ENCODE results near the gene NPEPPS. TPM values are rescaled to one million over a fixed set of nuclear protein-coding genes. Genes with fewer than 3 reads are reported as not detected.
"Not testable (repeated sequence)": the region's sequence is repeated elsewhere in the genome, so short reads cannot be mapped to it uniquely, and the experiment has no call there.

Gene NPEPPS
- total and polyA plus RNA-seq, 2 donors (not counting 3 experiments of a cell fraction or from before 2014, with no cell fraction given), result 69.2 to 102 TPM

DNA sequence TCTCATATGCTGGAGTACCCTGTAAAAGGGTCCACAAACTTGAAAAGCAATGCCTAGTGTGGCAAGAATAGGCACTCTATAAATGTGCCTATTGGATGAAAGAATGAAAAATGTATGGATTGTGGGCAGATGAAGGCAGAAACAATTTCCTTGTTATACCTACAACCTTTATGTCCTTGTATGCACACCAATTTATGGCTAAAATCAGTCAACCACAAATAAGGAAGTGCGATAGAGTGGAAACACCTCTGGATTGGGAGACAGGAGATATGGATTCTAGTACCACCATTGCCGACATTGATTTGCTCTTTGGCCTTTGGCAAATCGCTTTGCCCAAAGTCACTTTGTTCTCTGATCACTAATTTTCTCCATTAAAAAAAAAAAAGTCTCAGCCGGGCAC is 31.4 kb upstream of the NPEPPS start:
- FAIRE-seq, result not testable (repeated sequence)
- CTCF ChIA-PET, result interaction anchor here (1.7 kb wide), 1 partner anchor 116 kb away, joined by 31 read pairs; no protein-coding TSS in a partner anchor

GRCh38 chr17:47500620-47501019 is 30.3 kb upstream of the NPEPPS start:
- H3K9me3 ChIP-seq (replicated peaks; ENCODE audit: control insufficient read depth, insufficient read depth, low read length); BruUV-seq (replicated peaks); H3K36me3 ChIP-seq (ENCODE audit: control insufficient read depth in 2 of 2, extremely low read depth in 1 of 2, insufficient read depth in 2 of 2, low read length in 2 of 2); H3K27ac ChIP-seq (ENCODE audit: insufficient read depth, low read depth, low read length); H3K27me3 ChIP-seq (ENCODE audit: control insufficient read depth in 2 of 2, insufficient read depth in 2 of 2, low read length in 2 of 2); H2AFZ ChIP-seq (ENCODE audit: low read depth, low read length); H3K4me3 ChIP-seq (replicated peaks in 1 of 3; ENCODE audit: insufficient read depth in 1 of 3, low read depth in 1 of 3, low read length in 3 of 3); H4K20me1 ChIP-seq (replicated peaks; ENCODE audit: control insufficient read depth, extremely low read depth, insufficient read depth, low read length); H3K9me1 ChIP-seq (replicated peaks; ENCODE audit: control insufficient read depth, extremely low read depth, insufficient read depth, low read length); H3K9ac ChIP-seq (replicated peaks; ENCODE audit: extremely low read depth, insufficient read depth, low read length); H3K79me2 ChIP-seq (ENCODE audit: control insufficient read depth, insufficient read depth, low read length); H3K4me2 ChIP-seq (ENCODE audit: insufficient read depth, low read length); dilution Hi-C loops (cut with MboI; ENCODE audit: extremely low pct_ligation_motif_present, low sequenced_read_pairs): not testable (repeated sequence)
- ChIA-PET CTCF (interaction anchor here (0.6 to 1.7 kb wide), 7 partner anchors 42 to 415 kb away, joined by 3 to 31 read pairs (median 4); no protein-coding TSS in a partner anchor), POLR2A (interaction anchor here (0.7 kb wide), 1 partner anchor 67 kb away, joined by 3 read pairs; no protein-coding TSS in a partner anchor)
- DNase-seq (ENCODE audit: low read depth, low spot score), result peak; percentile 32
- intact Hi-C loops (cut with micrococcal nuclease), result loop anchor here (2.0 kb wide), 1 partner anchor 114 kb away; no protein-coding TSS in a partner anchor
- TF ChIP-seq CTCF (IDR thresholded peaks at IDR 0.05; ENCODE audit: extremely low read depth in 1 of 2, insufficient read depth in 1 of 2, low read depth in 1 of 2, low read length in 2 of 2), result peak; percentile 21 to 30
- peaks cover 12% of the 10 kb centered on the region for H3K4me1 ChIP-seq (ENCODE audit: control insufficient read depth, extremely low read depth, insufficient read depth, low read length)
- peak; percentile 85 for FAIRE-seq

More for the DNA sequence above, 31.4 kb upstream of the NPEPPS start:
- H3K27me3 ChIP-seq (ENCODE audit: control insufficient read depth in 2 of 2, insufficient read depth in 2 of 2, low read length in 2 of 2); H3K79me2 ChIP-seq (ENCODE audit: control insufficient read depth, insufficient read depth, low read length); H3K9me1 ChIP-seq (replicated peaks; ENCODE audit: control insufficient read depth, extremely low read depth, insufficient read depth, low read length); H3K9me3 ChIP-seq (replicated peaks; ENCODE audit: control insufficient read depth, insufficient read depth, low read length); H3K4me2 ChIP-seq (ENCODE audit: insufficient read depth, low read length); H4K20me1 ChIP-seq (replicated peaks; ENCODE audit: control insufficient read depth, extremely low read depth, insufficient read depth, low read length); H3K9ac ChIP-seq (replicated peaks; ENCODE audit: extremely low read depth, insufficient read depth, low read length); dilution Hi-C loops (cut with MboI; ENCODE audit: extremely low pct_ligation_motif_present, low sequenced_read_pairs); H3K27ac ChIP-seq (ENCODE audit: insufficient read depth, low read depth, low read length); H2AFZ ChIP-seq (ENCODE audit: low read depth, low read length); DNase-seq (ENCODE audit: low read depth, low spot score); H3K4me3 ChIP-seq (replicated peaks in 1 of 3; ENCODE audit: insufficient read depth in 1 of 3, low read depth in 1 of 3, low read length in 3 of 3); H3K36me3 ChIP-seq (ENCODE audit: control insufficient read depth in 2 of 2, extremely low read depth in 1 of 2, insufficient read depth in 2 of 2, low read length in 2 of 2); POLR2A ChIA-PET; intact Hi-C loops (cut with micrococcal nuclease); BruUV-seq (replicated peaks): not testable (repeated sequence)
- peaks cover 12% of the 10 kb centered on the region for H3K4me1 ChIP-seq (ENCODE audit: control insufficient read depth, extremely low read depth, insufficient read depth, low read length)

Measured in endothelial cell of umbilical vein (primary cell).